Activated CD8-positive, alpha-beta memory T cell treated with anti-CD3 and anti-CD28 coated beads for 48 hours (primary cell): ENCODE measurements around the gene ERP44.
"Not testable (repeated sequence)": the region's sequence is repeated elsewhere in the genome, so short reads cannot be mapped to it uniquely, and the experiment has no call there.

ENCODE experiments used
- DNase-seq, 3 experiments: peaks; one replicate each; pipeline ENCODE4 v3.0.0-alpha.2; 2020; ENCODE audit warnings: low read depth in 2 of 3, low spot score in 2 of 3

ERP44 gene

GRCh38 chr9:100070104-100071041 lies 28.4 kb downstream of the ERP44 start:
- DNase-seq: no peak

- not testable (repeated sequence) for DNase-seq
Measured at GRCh38 chr9:100069068-100069467, 29.7 kb downstream of the ERP44 start.

DNA sequence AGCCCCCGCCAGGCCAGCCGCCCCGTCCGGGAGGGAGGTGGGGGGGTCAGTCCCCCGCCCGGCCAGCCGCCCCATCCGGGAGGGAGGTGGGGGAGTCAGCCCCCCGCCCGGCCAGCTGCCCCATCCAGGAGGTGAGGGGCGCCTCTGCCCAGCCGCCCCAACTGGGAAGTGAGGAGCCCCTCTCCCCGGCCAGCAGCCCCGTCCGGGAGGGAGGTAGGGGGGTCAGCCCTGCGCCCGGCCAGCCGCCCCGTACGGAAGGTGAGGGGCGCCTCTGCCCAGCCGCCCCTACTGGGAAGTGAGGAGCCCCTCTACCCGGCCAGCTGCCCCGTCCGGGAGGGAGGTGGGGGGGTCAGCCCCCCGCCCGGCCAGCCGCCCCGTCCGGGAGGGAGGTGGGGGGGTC lies 30.8 kb downstream of the ERP44 start:
- DNase-seq: not testable (repeated sequence)

- no peak for DNase-seq
Measured at GRCh38 chr9:100066539-100066938, 32.3 kb downstream of the ERP44 start.

GRCh38 chr9:100064872-100065581 lies 33.8 kb downstream of the ERP44 start:
- no peak for DNase-seq

DNA sequence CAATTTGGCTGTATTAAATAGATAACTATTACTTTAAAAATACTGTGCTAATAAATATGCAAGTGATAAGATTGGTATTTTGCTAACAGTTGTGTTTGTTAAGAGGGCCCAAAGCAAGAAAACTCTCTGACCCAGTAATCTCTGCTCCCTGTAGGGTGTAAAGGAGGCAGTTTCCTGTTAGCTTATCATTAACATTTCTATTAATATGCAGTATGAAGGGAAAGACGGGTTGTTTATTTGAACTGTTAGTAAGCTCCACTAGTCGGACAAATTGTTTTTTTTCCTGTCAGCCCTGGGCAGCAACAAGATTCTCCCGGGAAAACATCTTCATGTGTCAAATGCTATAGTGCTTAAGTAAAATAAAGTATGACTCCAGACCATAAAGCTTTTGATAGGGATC lies 35.6 kb downstream of the ERP44 start:
- no peak for DNase-seq

- DNase-seq: not testable (repeated sequence)
Measured at GRCh38 chr9:100062683-100063082, 36.1 kb downstream of the ERP44 start.

- DNase-seq: no peak
Measured at GRCh38 chr9:100058699-100059579, 39.9 kb downstream of the ERP44 start.

- no peak for DNase-seq
Measured at GRCh38 chr9:100057624-100058023, 41.2 kb downstream of the ERP44 start.

DNA sequence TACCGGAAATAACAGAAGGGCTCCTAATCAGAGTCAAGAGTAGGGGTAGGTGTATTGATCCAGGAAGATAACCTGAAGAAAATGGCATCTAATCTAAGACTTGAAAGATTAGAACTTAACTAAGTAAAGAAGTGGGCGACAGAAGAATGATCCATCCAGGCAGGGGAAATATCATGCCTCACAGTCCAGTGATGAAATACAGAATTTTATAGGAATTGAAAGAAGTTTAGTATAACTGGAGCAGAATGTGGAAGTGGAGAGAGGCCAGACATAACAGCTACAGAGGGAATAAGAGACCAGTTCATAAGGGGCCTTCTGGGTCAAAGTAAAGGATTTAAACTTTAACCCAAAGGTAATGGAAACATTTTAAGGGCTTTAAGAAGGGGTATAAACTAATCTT lies 42.2 kb downstream of the ERP44 start:
- DNase-seq: no peak

GRCh38 chr9:100052375-100052774 lies 46.4 kb downstream of the ERP44 start:
- DNase-seq: no peak

DNA sequence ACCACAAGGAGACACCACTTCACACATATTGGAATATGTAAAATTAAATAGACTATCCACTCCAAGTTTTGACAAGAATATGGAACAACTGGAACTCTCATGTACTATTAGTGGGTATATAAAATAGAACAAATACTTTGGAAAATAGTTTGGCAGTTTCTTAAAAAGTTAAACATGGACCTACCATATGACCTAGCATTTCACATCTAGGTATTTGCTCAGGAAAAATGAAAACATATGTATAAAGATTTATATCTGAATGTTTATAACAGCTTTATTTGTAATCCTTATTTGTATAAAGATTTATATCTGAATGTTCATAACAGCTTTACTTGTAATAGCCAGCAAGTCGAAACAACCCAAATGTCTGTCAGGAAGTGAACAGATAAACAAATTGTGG lies 49.2 kb downstream of the ERP44 start:
- no peak for DNase-seq

- no peak for DNase-seq
Measured at GRCh38 chr9:100038472-100038871, 60.3 kb downstream of the ERP44 start.

- DNase-seq: no peak
Measured at GRCh38 chr9:100033877-100034551, 64.8 kb downstream of the ERP44 start.

DNA sequence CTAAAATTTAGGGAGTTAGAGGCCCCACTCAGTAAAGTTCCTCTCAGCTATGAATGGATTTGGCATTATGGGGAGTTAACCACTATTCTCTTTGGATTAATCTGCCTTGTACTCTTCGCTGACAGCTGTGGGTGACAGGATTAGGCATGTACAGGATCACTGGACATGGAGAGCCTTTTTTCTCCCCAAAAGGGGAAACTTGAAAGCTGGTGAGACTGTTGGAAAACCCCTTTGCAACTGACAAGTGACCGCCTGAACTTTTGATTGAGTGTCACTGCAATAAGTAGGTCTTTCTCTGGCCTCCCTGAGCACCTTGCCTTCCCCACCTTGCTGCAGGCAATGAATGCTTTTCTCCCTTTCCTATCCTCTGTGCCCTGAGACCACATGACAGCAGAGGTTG lies 68.3 kb downstream of the ERP44 start:
- DNase-seq: no peak

DNA sequence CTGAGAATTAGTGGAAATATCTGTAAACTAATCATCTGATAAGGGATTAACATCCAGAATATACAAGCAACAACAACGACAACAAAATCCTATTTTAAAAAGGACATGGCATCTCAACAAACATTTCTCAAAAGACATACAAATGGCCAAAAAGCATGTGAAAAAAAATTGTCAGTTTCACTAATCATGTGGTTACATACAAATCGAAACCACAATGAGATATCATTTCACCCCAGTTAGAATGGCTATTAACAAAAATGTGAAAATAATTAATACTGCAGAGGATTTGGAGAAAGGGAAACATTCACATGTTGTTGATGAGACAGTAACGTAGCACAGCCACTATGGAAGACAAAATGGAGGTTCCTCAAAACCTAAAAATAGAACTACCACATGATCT lies 69.5 kb downstream of the ERP44 start:
- DNase-seq: no peak

DNA sequence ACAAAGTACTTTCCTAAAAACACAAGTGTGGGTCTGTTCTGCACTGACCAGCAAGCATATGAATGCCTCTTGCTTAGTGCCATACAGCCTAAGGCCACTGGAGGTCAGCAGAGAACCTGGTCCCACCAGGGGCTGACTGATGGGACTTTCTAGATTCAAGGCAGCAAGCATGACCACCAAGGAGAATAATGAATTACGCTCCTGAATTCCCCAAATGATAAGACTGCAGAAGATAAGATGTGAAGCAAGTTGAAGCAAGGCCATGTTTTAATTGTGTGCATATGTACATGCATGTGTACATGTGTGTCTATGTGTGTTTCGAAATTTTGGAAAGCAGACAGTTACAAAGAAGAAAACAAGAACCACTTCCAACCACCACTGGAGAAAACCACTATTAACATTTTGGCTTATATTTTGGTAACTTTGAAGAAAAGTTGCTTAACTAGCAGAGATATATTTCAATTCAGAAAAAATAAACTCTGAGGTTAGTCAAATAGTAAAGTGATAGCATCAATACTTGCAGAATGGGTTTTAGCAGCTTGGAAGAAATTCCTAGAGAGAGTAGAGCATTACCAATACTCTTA lies 70.5 kb downstream of the ERP44 start:
- peak; percentile 15 to 48 (median 33) for DNase-seq

DNA sequence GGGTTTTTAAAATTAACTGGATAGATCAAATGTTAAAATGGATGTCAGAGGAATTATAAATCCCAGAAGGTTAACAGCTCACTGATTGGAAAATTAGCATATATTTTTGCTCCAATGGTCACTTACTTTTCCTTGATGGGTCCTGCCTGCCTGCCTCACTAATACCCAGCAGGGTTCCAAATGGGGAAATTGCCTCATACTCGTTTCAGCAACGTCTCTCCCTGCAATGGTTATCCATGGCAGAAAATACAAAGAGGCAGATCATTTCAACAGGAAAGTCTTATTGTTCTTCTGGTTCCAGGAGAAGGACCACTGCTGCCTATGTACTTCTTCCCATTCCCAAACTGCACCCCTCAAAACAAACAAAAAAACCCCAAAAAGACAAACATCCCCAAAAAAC lies 71.3 kb downstream of the ERP44 start:
- no peak for DNase-seq

GRCh38 chr9:100021931-100022330 lies 76.9 kb downstream of the ERP44 start:
- no peak for DNase-seq

DNA sequence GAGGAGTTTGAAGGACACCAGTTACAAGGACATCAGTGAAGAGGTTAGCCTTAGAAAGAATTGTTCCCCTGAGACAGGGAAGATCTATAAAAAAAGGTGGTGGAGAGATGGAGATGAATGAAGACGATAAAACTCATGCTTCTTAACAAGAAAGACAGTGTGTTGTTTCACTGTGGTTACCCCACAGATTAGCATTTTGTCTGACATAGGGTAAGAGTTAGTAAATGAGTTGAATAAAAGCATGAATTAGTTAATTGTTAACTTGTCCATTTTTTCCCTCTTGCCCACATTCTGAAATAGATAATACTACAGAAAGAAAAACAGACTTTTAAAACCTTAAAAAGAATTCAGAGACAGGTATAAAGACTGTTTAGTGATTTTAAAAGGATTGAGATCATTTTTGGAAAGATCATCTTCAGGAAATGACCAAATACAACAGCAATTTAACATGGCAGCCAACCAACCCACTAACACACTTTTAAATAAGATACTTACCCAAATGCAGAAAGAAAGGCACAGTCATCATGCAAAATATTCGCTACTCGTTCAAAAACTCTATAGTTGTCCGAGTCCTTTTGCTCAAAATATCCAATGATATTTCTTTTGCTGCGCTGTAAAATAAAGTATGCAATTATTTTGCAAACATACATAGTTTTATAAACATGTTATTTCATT lies 78.5 kb downstream of the ERP44 start:
- DNase-seq: no peak
